Thyroid gland (tissue), 4 donors: Measurements from ENCODE around the gene RELA. TPM values are rescaled to one million over a fixed set of nuclear protein-coding genes. Genes with fewer than 3 reads are reported as not detected.
A peak's percentile ranks its signal among the peaks of the same experiment; 100 is the strongest.

Experiments used
- DNase-seq, 2 donors: peaks; one replicate each; pipeline ENCODE4 v3.0.0-alpha.2; 2019
- H3K27ac ChIP-seq, 3 donors: fragments of 200-600 bp; sonication (generic); 1 replicate in 2 of 3; 2 replicates in 1 of 3; pipeline ENCODE4 v1.5.1; 2016 to 2019; ENCODE audit warnings: mild to moderate bottlenecking in 1 of 3, moderate library complexity in 1 of 3
- H3K27me3 ChIP-seq: fragments of 200-600 bp; sonication (generic); one replicate; pipeline ENCODE4 v1.5.1; 2019
- H3K36me3 ChIP-seq, 2 donors: fragments of 200-600 bp; sonication (generic); one replicate each; pipeline ENCODE4 v1.5.1; 2016 to 2019
- H3K4me1 ChIP-seq, 2 donors: fragments of 200-600 bp; sonication (generic); one replicate each; pipeline ENCODE4 v1.5.1; 2017 to 2019
- H3K4me3 ChIP-seq, 3 donors: fragments of 200-600 bp; sonication (generic); replicated peaks in 1 of 3; 1 replicate in 2 of 3; 2 replicates in 1 of 3; pipeline ENCODE4 v1.5.1; 2016; ENCODE audit warnings: mild to moderate bottlenecking in 1 of 3
- H3K9me3 ChIP-seq: fragments of 200-600 bp; sonication (generic); one replicate; pipeline ENCODE4 v1.5.1; 2017
- CTCF ChIP-seq, 6 experiments: fragments of 200-600 bp in 3 of 6; fragments of 450-650 bp in 3 of 6; sonication (generic) in 3 of 6; IDR thresholded peaks; one replicate each; pipeline ENCODE4 v1.5.1; 2016 to 2019; ENCODE audit warnings: antibody characterized with exemption in 6 of 6, mild to moderate bottlenecking in 2 of 6, inconsistent platforms in 1 of 6, moderate library complexity in 1 of 6
- POLR2A ChIP-seq, 2 donors: fragments of 450-650 bp; IDR thresholded peaks; one replicate each; pipeline ENCODE4 v1.6.1; 2017; ENCODE audit warnings: antibody characterized with exemption in 2 of 2, mild to moderate bottlenecking in 2 of 2, moderate library complexity in 1 of 2
- WGBS, 2 donors: methylation state at CpG; one replicate each; pipeline ENCODE4 v1.1.5; 2017; 5-methylcytosine and 5-hydroxymethylcytosine counted together
- intact Hi-C: fragments of 100-400 bp; cut with DNase I; formaldehyde crosslinking; loops from one replicate; pipeline ENCODE4 v1.15.1; 2023
- total RNA-seq, 4 donors: library from RNA; depleted of rRNA; stranded (reverse); fragments of >200 nt; gene quantifications; one replicate each; pipeline ENCODE4 v1.2.3, GENCODE V29; 2016

Gene RELA
- total RNA-seq, 4 donors from 2014 or later: 40.3 to 55.8 (median 48.7) TPM

- H3K36me3 ChIP-seq: peaks cover 30 to 35% of the 10 kb centered on the region in 2 donors
- WGBS, 2 donors: 78 to 81% methylated on average over 11 to 20 of the region's 20 CpGs
- H3K4me3 ChIP-seq: no peak overlapping the region
- TF ChIP-seq CTCF (IDR thresholded peaks at IDR 0.05): no peak
- no peak for TF ChIP-seq POLR2A (IDR thresholded peaks at IDR 0.05)
- no peaks in the 10 kb centered on the region for H3K27me3 ChIP-seq
- peaks cover 25 to 48% of the 10 kb centered on the region in 2 donors for H3K4me1 ChIP-seq
- H3K27ac ChIP-seq: peak overlapping the region in 1 of 3 donors; percentile 97
- intact Hi-C loops: loop anchor here (5.0 kb wide), 1 partner anchor 33 kb away; the partner anchor contains the start of gene PCNX3
- DNase-seq: no peak
- H3K9me3 ChIP-seq: no peaks in the 10 kb centered on the region
Observed at GRCh38 chr11:65650547-65651338, 12.0 kb downstream of the RELA start.

GRCh38 chr11:65649656-65650546 is 12.8 kb downstream of the RELA start:
- DNase-seq: no peak
- no peak for TF ChIP-seq CTCF (IDR thresholded peaks at IDR 0.05)
- no peak for TF ChIP-seq POLR2A (IDR thresholded peaks at IDR 0.05)
- no peak overlapping the region for H3K4me3 ChIP-seq
- H3K4me1 ChIP-seq: peaks cover 25 to 46% of the 10 kb centered on the region in 2 donors
- peaks cover 21 to 27% of the 10 kb centered on the region in 2 donors for H3K36me3 ChIP-seq
- intact Hi-C loops: loop anchor here (5.0 kb wide), 1 partner anchor 33 kb away; the partner anchor contains the start of gene PCNX3
- H3K27ac ChIP-seq: no peak overlapping the region
- WGBS, 2 donors: 88 to 91% methylated on average over 5 to 9 of the region's 16 CpGs
- no peaks in the 10 kb centered on the region for H3K27me3 ChIP-seq
- H3K9me3 ChIP-seq: no peaks in the 10 kb centered on the region

GRCh38 chr11:65648997-65649493 is 13.7 kb downstream of the RELA start:
- Histone ChIP-seq H3K27me3 (no peaks in the 10 kb centered on the region), H3K36me3 (peaks cover 13 to 18% of the 10 kb centered on the region in 2 donors), H3K4me1 (peaks cover 19 to 37% of the 10 kb centered on the region in 2 donors), H3K27ac (no peak overlapping the region), H3K4me3 (no peak overlapping the region), H3K9me3 (no peaks in the 10 kb centered on the region)
- WGBS, 2 donors: 75 to 92% methylated on average over 5 to 7 of the region's 12 CpGs
- no peak for TF ChIP-seq POLR2A (IDR thresholded peaks at IDR 0.05)
- TF ChIP-seq CTCF (IDR thresholded peaks at IDR 0.05): no peak
- no peak for DNase-seq
- intact Hi-C loops: no loop called here

GRCh38 chr11:65646958-65647701 is 15.6 kb downstream of the RELA start:
- peak overlapping the region in 1 of 3 donors; percentile 29 for H3K4me3 ChIP-seq
- peak; percentile 55 to 58 for DNase-seq
- peaks cover 13 to 19% of the 10 kb centered on the region in 2 donors for H3K36me3 ChIP-seq
- H3K27ac ChIP-seq: peak overlapping the region in 1 of 3 donors; percentile 17
- no peaks in the 10 kb centered on the region for H3K27me3 ChIP-seq
- 33 to 38% methylated on average over 1 to 35 of the region's 87 CpGs for WGBS, 2 donors
- no peaks in the 10 kb centered on the region for H3K9me3 ChIP-seq
- intact Hi-C loops: no loop called here
- peaks cover 5 to 23% of the 10 kb centered on the region in 2 donors for H3K4me1 ChIP-seq
- TF ChIP-seq POLR2A (IDR thresholded peaks at IDR 0.05) (peak in 1 of 2 donors; percentile 43), CTCF (IDR thresholded peaks at IDR 0.05) (no peak)
